HG03025 (cell line): ENCODE results near the gene P2RX7.

Experiments
- ATAC-seq: cut with Tn5 transposase; IDR thresholded peaks from one replicate; pipeline ENCODE4 v1.9.1; 2021; ENCODE audit warnings: mild to moderate bottlenecking, moderate library complexity; ENCODE audit not compliant: unreplicated experiment, low FRiP score

Gene P2RX7

GRCh38 chr12:121132601-121133481 lies at the start of gene P2RX7:
Gene P2RX7 (plus strand): TSS chr12:121132876. CDS start chr12:121132971, 95 bp downstream.
- ATAC-seq = no peak

- ATAC-seq = no peak
Measured at GRCh38 chr12:121084229-121084628, 48.4 kb upstream of the P2RX7 start.

GRCh38 chr12:121085069-121085468 lies 47.6 kb upstream of the P2RX7 start:
- no peak for ATAC-seq

DNA sequence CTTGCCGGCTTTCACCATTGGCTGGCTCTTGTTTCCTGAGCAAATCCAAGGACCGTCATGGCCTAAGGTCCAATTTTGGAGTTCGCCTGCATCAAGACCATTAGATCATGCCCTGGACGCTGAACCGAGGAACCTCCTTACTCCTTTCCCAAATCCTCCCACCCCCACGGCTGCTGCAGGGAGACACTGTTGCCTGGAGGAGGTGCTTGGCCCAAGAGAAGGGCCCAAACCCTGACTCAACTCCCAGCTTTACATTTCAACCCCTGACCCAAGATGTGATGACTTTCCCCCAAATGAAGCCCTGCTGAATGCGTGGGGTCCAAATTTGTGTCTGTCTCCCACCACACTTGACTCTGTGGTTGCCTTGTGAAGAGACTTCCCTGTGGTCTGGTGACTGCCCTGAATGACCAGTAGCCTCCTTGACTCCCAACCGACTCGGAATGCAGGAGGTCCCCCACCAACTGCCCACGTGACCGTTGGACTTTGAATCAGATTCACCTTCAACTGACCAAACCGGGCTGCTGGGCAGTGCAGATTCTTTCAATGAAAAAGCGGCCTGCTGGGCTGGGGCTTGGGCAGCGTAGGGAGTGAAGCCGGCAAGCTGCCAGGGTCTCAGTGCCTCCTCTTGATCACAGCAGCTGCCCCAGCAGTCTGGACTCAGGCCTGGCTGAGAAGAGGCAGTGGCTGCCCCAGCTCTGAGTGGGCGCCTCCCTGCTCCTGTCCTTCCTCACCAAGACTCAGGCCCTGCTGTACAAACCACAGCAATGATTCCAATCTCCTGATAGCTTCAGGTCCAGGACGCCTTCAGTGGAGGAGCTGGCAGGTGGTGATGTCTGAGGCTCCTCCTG lies 46.9 kb upstream of the P2RX7 start:
- no peak for ATAC-seq

DNA sequence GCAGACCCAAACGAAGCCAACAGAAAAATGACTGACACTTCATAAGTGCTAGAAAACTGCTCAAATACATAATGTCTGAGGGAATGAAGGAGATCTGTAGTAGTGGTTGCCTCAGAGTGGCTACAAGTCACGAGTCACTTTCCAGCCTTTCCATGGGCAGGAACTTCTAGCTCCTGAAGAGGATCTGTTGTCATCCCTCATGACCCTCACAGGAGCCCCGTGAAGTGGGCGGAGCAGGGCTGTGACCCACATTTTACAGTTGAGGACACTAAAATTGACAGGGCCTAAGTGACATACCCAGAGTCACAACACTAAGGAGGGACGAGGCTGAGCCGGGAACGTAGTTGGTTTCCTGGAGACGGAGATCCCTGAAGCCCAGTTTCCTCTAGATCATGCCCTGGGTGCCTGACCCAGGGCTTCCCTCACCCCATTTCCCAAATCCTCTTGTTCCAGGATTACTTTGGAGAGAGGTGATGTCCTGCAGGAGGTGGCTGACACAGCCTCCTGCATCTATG lies 45.8 kb upstream of the P2RX7 start:
- ATAC-seq = no peak

GRCh38 chr12:121087467-121088194 lies 45.0 kb upstream of the P2RX7 start:
- no peak for ATAC-seq

DNA sequence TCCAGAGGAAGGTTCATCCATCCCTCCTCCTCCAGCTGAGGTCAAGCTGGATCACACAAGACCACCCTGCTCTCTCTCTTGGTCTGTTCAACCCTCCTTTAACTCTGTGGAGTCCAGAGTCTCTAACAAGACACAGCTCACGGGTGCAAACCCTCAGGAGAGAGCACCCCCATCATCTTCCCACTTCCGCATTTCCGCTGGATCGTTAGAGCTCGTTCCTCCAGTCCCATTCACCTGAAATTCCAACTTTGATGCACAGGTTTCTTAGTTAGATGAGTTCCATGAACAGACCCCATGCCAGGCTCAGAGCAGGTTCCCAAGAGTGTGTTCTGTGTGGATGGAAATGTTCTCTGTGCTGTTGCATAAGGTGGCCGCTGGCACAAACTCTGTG lies 44.5 kb upstream of the P2RX7 start:
- no peak for ATAC-seq

- no peak for ATAC-seq
Measured at GRCh38 chr12:121089031-121089812, 43.5 kb upstream of the P2RX7 start.

- no peak for ATAC-seq
Measured at GRCh38 chr12:121089813-121090430, 42.8 kb upstream of the P2RX7 start.

DNA sequence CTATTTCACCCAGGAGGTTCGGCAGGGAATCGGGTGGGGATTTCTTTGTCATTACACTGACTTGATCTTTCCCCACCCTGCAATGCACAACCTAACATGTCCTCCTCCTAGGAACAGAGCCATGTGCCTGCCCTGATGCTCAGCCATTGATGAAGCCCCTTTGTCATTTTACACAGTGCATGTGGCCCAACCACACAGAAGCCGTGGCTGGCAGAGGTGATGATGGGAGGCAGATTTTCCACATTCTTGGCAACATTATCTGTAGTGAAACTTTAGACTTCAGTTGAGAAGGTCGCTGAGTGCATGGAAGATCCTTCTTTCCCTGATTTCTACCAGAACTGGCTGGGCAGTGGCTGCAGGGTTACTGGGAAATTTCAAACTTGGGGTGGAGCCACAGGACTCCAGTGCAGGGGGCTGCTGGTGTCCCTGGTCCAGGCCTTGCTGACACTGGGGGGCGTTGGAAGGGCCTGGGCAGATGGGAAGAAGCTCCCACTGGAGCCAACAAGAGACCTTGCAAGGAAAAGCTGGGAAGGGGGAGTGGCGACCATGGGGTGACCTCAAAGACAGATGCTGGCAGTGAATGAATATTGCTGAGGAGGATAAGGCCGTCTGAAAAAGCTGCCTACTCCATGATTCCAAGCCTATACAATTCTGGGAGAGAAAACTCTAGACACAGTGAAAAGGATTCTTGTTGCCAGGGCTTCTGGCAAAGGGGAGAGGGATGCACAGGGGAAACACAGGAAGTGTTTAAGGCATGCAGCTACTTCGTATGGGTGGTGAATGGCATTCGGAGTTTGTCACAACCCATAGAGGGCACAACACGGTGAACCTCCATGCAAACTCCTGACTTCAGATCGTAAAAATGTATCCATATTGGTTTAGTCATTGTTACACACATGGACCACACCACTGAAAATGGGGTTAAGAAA lies 41.8 kb upstream of the P2RX7 start:
- no peak for ATAC-seq

- no peak for ATAC-seq
Measured at GRCh38 chr12:121092034-121092433, 40.6 kb upstream of the P2RX7 start.

- ATAC-seq = no peak
Measured at GRCh38 chr12:121093487-121093891, 39.2 kb upstream of the P2RX7 start.

DNA sequence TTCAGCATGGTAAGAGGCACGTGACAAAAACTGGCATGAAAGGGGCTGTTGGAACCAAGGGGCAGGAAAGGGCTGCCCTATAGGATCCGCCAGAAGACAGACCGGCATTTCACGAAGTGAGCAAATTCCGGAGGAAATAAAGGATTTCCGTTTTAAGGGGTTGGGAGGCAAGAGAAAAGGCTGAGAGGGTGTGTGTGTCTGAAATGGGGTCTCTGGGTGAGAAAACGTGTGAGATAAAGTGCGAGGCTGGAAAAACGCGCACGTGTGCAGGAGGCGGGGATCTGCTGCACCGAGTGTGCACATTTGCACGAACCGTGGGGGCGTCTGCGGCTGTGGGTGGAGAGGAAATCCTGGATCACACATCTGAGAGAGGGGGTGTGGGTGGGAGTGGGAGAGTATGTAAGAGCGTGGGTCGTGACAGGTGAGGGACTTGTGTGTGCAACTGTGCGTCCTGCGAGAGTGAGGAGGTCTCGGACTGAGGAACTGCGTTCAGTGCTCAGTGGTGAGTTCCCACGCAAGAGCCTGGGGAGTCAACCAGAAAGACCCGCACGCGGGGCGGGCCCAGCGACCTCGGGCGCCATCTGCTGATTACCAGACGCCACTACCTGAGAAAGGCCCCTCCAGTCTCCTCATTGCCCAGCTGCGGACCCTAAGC lies 37.0 kb upstream of the P2RX7 start:
- ATAC-seq = no peak

- ATAC-seq = no peak
Measured at GRCh38 chr12:121096199-121096798, 36.4 kb upstream of the P2RX7 start.

DNA sequence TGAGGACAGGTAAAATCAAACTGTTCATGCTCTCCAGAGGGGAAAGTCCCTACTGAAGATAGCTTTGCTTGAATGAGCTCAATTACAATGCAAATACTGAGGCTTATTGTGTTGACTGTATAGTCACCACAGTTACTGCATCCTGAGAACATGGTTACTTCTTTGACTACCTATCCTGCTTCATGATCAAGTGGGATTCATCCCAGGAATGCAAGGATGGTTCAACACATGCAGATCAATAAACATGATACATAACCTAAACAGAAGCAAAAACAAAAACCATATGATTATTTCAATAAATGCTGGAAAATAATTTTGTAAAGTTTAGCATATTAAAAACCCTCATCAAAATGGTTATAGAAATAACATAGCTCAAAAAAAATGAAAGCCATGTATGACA lies 32.9 kb upstream of the P2RX7 start:
- ATAC-seq = no peak

GRCh38 chr12:121102307-121102706 lies 30.4 kb upstream of the P2RX7 start:
- ATAC-seq = no peak

- ATAC-seq = no peak
Measured at GRCh38 chr12:121107681-121108080, 25.0 kb upstream of the P2RX7 start.
